GM12878 (cell line): ENCODE results near the gene MSI2.
"Not testable (repeated sequence)": the region's sequence is repeated elsewhere in the genome, so short reads cannot be mapped to it uniquely, and the experiment has no call there.

Experiments used
- CHD2 ChIP-seq: IDR thresholded peaks from 2 replicates; pipeline ENCODE4 v1.6.1; 2011; ENCODE audit warnings: low read depth, low read length, improper control_type of control experiment, borderline replicate concordance
- RAD21 ChIP-seq: IDR thresholded peaks from 2 replicates; pipeline ENCODE4 v1.6.1; 2011; ENCODE audit warnings: mild to moderate bottlenecking, low read depth, low read length, moderate library complexity; ENCODE audit not compliant: insufficient read depth

DNA sequence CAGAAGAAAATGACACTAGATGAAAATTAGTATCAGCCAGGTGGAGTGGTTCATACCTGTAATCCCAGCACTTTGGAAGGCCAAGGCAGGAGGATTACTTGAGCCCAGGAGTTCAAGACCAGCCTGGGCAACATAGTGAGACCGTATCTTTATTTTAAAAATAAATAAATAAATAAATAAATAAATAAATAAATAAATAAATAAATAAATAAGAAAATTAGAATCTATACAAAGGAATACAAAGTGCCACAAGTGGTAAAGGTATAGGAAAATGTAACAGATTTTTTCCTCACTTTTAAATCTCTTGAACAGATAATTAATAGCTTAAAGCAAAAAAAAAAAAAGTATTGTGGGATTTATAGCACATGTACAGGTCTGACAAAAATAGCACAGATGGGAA is 33.9 kb upstream of the MSI2 start:
- not testable (repeated sequence) for TF ChIP-seq CHD2, RAD21
